HUES48 (cell line): ENCODE measurements around the gene ZNF224.

Experiments used
- H3K27ac ChIP-seq: one replicate; pipeline ENCODE4 v1.7.0; 2013; ENCODE audit warnings: low read depth, low read length, inconsistent platforms
- H3K27me3 ChIP-seq: 2 replicates; pipeline ENCODE4 v1.6.1; 2013; ENCODE audit warnings: mild to moderate bottlenecking, low read length; ENCODE audit not compliant: control insufficient read depth, insufficient read depth
- H3K36me3 ChIP-seq: 2 replicates; pipeline ENCODE4 v1.6.1; 2013; ENCODE audit warnings: low read length; ENCODE audit not compliant: control insufficient read depth, insufficient read depth
- H3K4me1 ChIP-seq: 2 replicates; pipeline ENCODE4 v1.6.1; 2013; ENCODE audit warnings: mild to moderate bottlenecking, low read length; ENCODE audit not compliant: control insufficient read depth, insufficient read depth
- H3K4me3 ChIP-seq: 2 replicates; pipeline ENCODE4 v1.5.1; 2013; ENCODE audit warnings: mild to moderate bottlenecking, low read depth, low read length
- H3K9ac ChIP-seq: 2 replicates; pipeline ENCODE4 v1.6.1; 2013; ENCODE audit warnings: mild to moderate bottlenecking, low read depth, low read length, moderate library complexity
- H3K9me3 ChIP-seq: 2 replicates; pipeline ENCODE4 v1.6.1; 2013; ENCODE audit warnings: low read length; ENCODE audit not compliant: control insufficient read depth, insufficient read depth

ZNF224 gene

GRCh38 chr19:44131955-44132354 is 37.8 kb downstream of the ZNF224 start:
- Histone ChIP-seq H3K27me3 (no peaks in the 10 kb centered on the region), H3K27ac (peak overlapping the region; percentile 21), H3K36me3 (peaks cover 44% of the 10 kb centered on the region), H3K9me3 (peaks cover 26% of the 10 kb centered on the region), H3K4me1 (no peaks in the 10 kb centered on the region), H3K4me3 (no peak overlapping the region), H3K9ac (no peak overlapping the region)

GRCh38 chr19:44141191-44142058 is 47.3 kb downstream of the ZNF224 start, which contains the start of gene ZNF234:
Gene ZNF234 (plus strand): TSS chr19:44141554. CDS start chr19:44144633, 3,079 bp downstream.
- H3K4me1 ChIP-seq = no peaks in the 10 kb centered on the region

GRCh38 chr19:44142059-44142433 is 47.9 kb downstream of the ZNF224 start:
- Histone ChIP-seq H3K4me1 (no peaks in the 10 kb centered on the region), H3K36me3 (peaks cover 16% of the 10 kb centered on the region; the same call in 1 of the 2 replicates), H3K27ac (no peak overlapping the region), H3K9ac (no peak overlapping the region), H3K4me3 (peak overlapping the region; percentile 89), H3K9me3 (no peaks in the 10 kb centered on the region), H3K27me3 (no peaks in the 10 kb centered on the region)

More at GRCh38 chr19:44141191-44142058, 47.3 kb downstream of the ZNF224 start, which contains the start of gene ZNF234:
- no peak within 1 kb of the TSS for H3K27ac ChIP-seq
- peak within 1 kb of the TSS; percentile 89 for H3K4me3 ChIP-seq
- H3K9ac ChIP-seq = peak within 1 kb of the TSS; percentile 29
- no peaks in the 10 kb centered on the region for H3K9me3 ChIP-seq
- H3K27me3 ChIP-seq = no peaks in the 10 kb centered on the region
- peaks cover 16% of the 10 kb centered on the region; the same call in 1 of the 2 replicates for H3K36me3 ChIP-seq

GRCh38 chr19:44149776-44150175 is 55.6 kb downstream of the ZNF224 start:
- Histone ChIP-seq H3K4me3 (no peak overlapping the region), H3K4me1 (no peaks in the 10 kb centered on the region), H3K9ac (no peak overlapping the region), H3K36me3 (peaks cover 55% of the 10 kb centered on the region), H3K9me3 (no peaks in the 10 kb centered on the region), H3K27me3 (no peaks in the 10 kb centered on the region), H3K27ac (no peak overlapping the region)

GRCh38 chr19:44151491-44151890 is 57.3 kb downstream of the ZNF224 start:
- Histone ChIP-seq H3K36me3 (peaks cover 58% of the 10 kb centered on the region), H3K9ac (no peak overlapping the region), H3K4me3 (no peak overlapping the region), H3K27me3 (no peaks in the 10 kb centered on the region), H3K4me1 (no peaks in the 10 kb centered on the region), H3K9me3 (peaks cover 15% of the 10 kb centered on the region), H3K27ac (no peak overlapping the region)

GRCh38 chr19:44156475-44156874 is 62.3 kb downstream of the ZNF224 start:
- Histone ChIP-seq H3K4me1 (no peaks in the 10 kb centered on the region), H3K27me3 (no peaks in the 10 kb centered on the region), H3K9me3 (peaks cover 30% of the 10 kb centered on the region), H3K36me3 (peaks cover 37% of the 10 kb centered on the region), H3K27ac (no peak overlapping the region), H3K9ac (no peak overlapping the region), H3K4me3 (no peak overlapping the region)
